Aorta (tissue), 5 donors: Measurements from ENCODE around the gene CEP19. TPM values are rescaled to one million over a fixed set of nuclear protein-coding genes. Genes with fewer than 3 reads are reported as not detected.

Experiments used
- ATAC-seq: fragments of 200-7000 bp; cut with Tn5 transposase; one replicate; pipeline ENCODE4 v1.9.1; 2022; ENCODE audit warnings: moderate library complexity; ENCODE audit not compliant: low FRiP score
- DNase-seq, 2 donors: peaks; one replicate each; pipeline ENCODE4 v3.0.0-alpha.2; 2020
- H3K27ac ChIP-seq, 2 donors: one replicate each; pipeline ENCODE4 v1.5.1; 2013; ENCODE audit warnings: low read length in 2 of 2, mild to moderate bottlenecking in 2 of 2, moderate library complexity in 2 of 2, control low read depth in 1 of 2, inconsistent platforms in 1 of 2, low read depth in 1 of 2
- H3K27me3 ChIP-seq, 2 donors: one replicate each; pipeline ENCODE4 v1.6.1; 2013; ENCODE audit warnings: control low read depth in 1 of 2, low read length in 1 of 2, mild to moderate bottlenecking in 1 of 2, moderate library complexity in 1 of 2; ENCODE audit not compliant: insufficient read depth in 2 of 2, control insufficient read depth in 1 of 2
- H3K36me3 ChIP-seq, 2 donors: one replicate each; pipeline ENCODE4 v1.6.1; 2013; ENCODE audit warnings: control low read depth in 1 of 2, low read length in 1 of 2, mild to moderate bottlenecking in 1 of 2; ENCODE audit not compliant: insufficient read depth in 2 of 2, control insufficient read depth in 1 of 2
- H3K4me1 ChIP-seq, 2 donors: one replicate each; pipeline ENCODE4 v1.6.1; 2013; ENCODE audit warnings: low read length in 2 of 2, control low read depth in 1 of 2, mild to moderate bottlenecking in 1 of 2, moderate library complexity in 1 of 2; ENCODE audit not compliant: insufficient read depth in 2 of 2, control insufficient read depth in 1 of 2
- H3K4me3 ChIP-seq, 2 donors: one replicate each; pipeline ENCODE4 v1.5.1; 2013; ENCODE audit warnings: low read length in 2 of 2, control low read depth in 1 of 2, mild to moderate bottlenecking in 1 of 2
- H3K9me3 ChIP-seq: one replicate; pipeline ENCODE4 v1.6.1; 2013; ENCODE audit warnings: mild to moderate bottlenecking, low read length; ENCODE audit not compliant: control insufficient read depth
- WGBS, 2 donors: extraction: QIAGEN DNeasy Blood & Tissue Kit; methylation state at CpG; one replicate each; pipeline ENCODE4 v1.1.7; 2013; 5-methylcytosine and 5-hydroxymethylcytosine counted together
- intact Hi-C, 2 donors: fragments of 100-400 bp; cut with DNase I; formaldehyde crosslinking; loops; one replicate each; pipeline versions ENCODE4 v1.14.2 to v1.15.0; 2022
- polyA plus RNA-seq, 2 donors: library from polyadenylated mRNA; stranded (reverse); fragments of 200-250 nt; gene quantifications; one replicate each; pipeline ENCODE4 v1.2.3, GENCODE V29; 2013
- total RNA-seq, 2 donors: library from RNA; stranded (reverse); fragmentation: NEBNext Ultra II Directional; extraction: Animal tissue kit (Norgen Biotek cat#: 25700); gene quantifications; one replicate each; pipeline ENCODE4 v1.2.1, GENCODE V29; 2021
- donor health status: healthy with polysubstance abuse.
- donor health status: Bipolar disorder and iron deficiency.
- donor health status: DM: no; HTN: no; CAD: no.
- donor health status: DM: no; HTN: no; CAD: no.
- donor health status: DM: yes; HTN: yes; CAD: no.

The CEP19 gene
- total and polyA plus RNA-seq, 4 donors: 0.84 to 1.8 (median 1.4) TPM

- ATAC-seq: peak; percentile 84
- H3K27me3 ChIP-seq: no peaks in the 10 kb centered on the region
- no peaks in the 10 kb centered on the region for H3K4me1 ChIP-seq
- intact Hi-C loops: loop anchor here (1.0 to 10.0 kb wide), 4 partner anchors 75 to 430 kb away; no protein-coding TSS in a partner anchor
- H3K27ac ChIP-seq: no peak overlapping the region
- H3K9me3 ChIP-seq: no peaks in the 10 kb centered on the region
- DNase-seq: peak in 1 of 2 donors; percentile 70
- no peak overlapping the region for H3K4me3 ChIP-seq
- no peaks in the 10 kb centered on the region for H3K36me3 ChIP-seq
- WGBS, 2 donors: 41% methylated on average over 24 of the region's 24 CpGs
Measured at GRCh38 chr3:196684548-196685407, 27.3 kb downstream of the CEP19 start.

GRCh38 chr3:196677931-196678330 is 34.1 kb downstream of the CEP19 start:
- H3K27ac ChIP-seq: no peak overlapping the region
- no peaks in the 10 kb centered on the region for H3K36me3 ChIP-seq
- ATAC-seq (no peak), DNase-seq (no peak)
- no peak overlapping the region for H3K4me3 ChIP-seq
- no peaks in the 10 kb centered on the region for H3K27me3 ChIP-seq
- WGBS, 2 donors: 57 to 63% methylated on average over 1 of the region's 1 CpG
- no peaks in the 10 kb centered on the region for H3K9me3 ChIP-seq
- intact Hi-C loops: no loop called here
- H3K4me1 ChIP-seq: no peaks in the 10 kb centered on the region

GRCh38 chr3:196677353-196677752 is 34.7 kb downstream of the CEP19 start:
- WGBS, 2 donors: 65 to 73% methylated on average over 1 of the region's 1 CpG
- no peak overlapping the region for H3K27ac ChIP-seq
- no peaks in the 10 kb centered on the region for H3K4me1 ChIP-seq
- no peaks in the 10 kb centered on the region for H3K9me3 ChIP-seq
- no peak overlapping the region for H3K4me3 ChIP-seq
- ATAC-seq (no peak), DNase-seq (no peak)
- H3K36me3 ChIP-seq: no peaks in the 10 kb centered on the region
- no peaks in the 10 kb centered on the region for H3K27me3 ChIP-seq
- intact Hi-C loops: no loop called here

- H3K36me3 ChIP-seq: no peaks in the 10 kb centered on the region
- intact Hi-C loops: no loop called here
Measured at GRCh38 chr3:196673632-196674031, 38.4 kb downstream of the CEP19 start.

GRCh38 chr3:196670339-196670738 is 41.7 kb downstream of the CEP19 start:
- H3K27ac ChIP-seq: no peak overlapping the region
- no peaks in the 10 kb centered on the region for H3K4me1 ChIP-seq
- H3K9me3 ChIP-seq: no peaks in the 10 kb centered on the region
- H3K4me3 ChIP-seq: no peak overlapping the region
- ATAC-seq (peak; percentile 29), DNase-seq (no peak)
- WGBS, 2 donors: 24 to 29% methylated on average over 6 of the region's 6 CpGs
- no peaks in the 10 kb centered on the region for H3K27me3 ChIP-seq
- H3K36me3 ChIP-seq: no peaks in the 10 kb centered on the region
- intact Hi-C loops: no loop called here

More at GRCh38 chr3:196673632-196674031, 38.4 kb downstream of the CEP19 start:
- H3K4me3 ChIP-seq: no peak overlapping the region
- H3K4me1 ChIP-seq: no peaks in the 10 kb centered on the region
- no peaks in the 10 kb centered on the region for H3K27me3 ChIP-seq
- no peaks in the 10 kb centered on the region for H3K9me3 ChIP-seq
- DNase-seq (no peak), ATAC-seq (no peak)
- WGBS, 2 donors: 65% methylated on average over 3 of the region's 3 CpGs
- H3K27ac ChIP-seq: no peak overlapping the region

- H3K27ac ChIP-seq: no peak overlapping the region
- no peak overlapping the region for H3K4me3 ChIP-seq
- no peaks in the 10 kb centered on the region for H3K27me3 ChIP-seq
- WGBS, 2 donors: 89 to 95% methylated on average over 14 of the region's 14 CpGs
- DNase-seq (no peak), ATAC-seq (no peak)
- no peaks in the 10 kb centered on the region for H3K4me1 ChIP-seq
- no peaks in the 10 kb centered on the region for H3K36me3 ChIP-seq
- no peaks in the 10 kb centered on the region for H3K9me3 ChIP-seq
- intact Hi-C loops: no loop called here
Measured at GRCh38 chr3:196667056-196667825, 44.8 kb downstream of the CEP19 start.

- Histone ChIP-seq H3K27ac (no peak overlapping the region), H3K36me3 (no peaks in the 10 kb centered on the region), H3K27me3 (no peaks in the 10 kb centered on the region), H3K9me3 (no peaks in the 10 kb centered on the region), H3K4me3 (no peak overlapping the region), H3K4me1 (no peaks in the 10 kb centered on the region)
- WGBS, 2 donors: 35 to 38% methylated on average over 23 of the region's 23 CpGs
- intact Hi-C loops: no loop called here
- DNase-seq (no peak), ATAC-seq (no peak)
Measured at GRCh38 chr3:196666001-196666867, 45.8 kb downstream of the CEP19 start.
